Lower lobe of right lung (tissue), 2 donors: ENCODE measurements around the gene INHA. TPM values are rescaled to one million over a fixed set of nuclear protein-coding genes. Genes with fewer than 3 reads are reported as not detected.

Experiments
- ATAC-seq, 2 donors: fragments of 200-7000 bp; cut with Tn5 transposase; one replicate each; pipeline ENCODE4 v1.9.1; 2020 to 2022; ENCODE audit warnings: mild to moderate bottlenecking in 2 of 2, moderate library complexity in 2 of 2
- DNase-seq: peaks from one replicate; pipeline ENCODE4 v3.0.0-alpha.2; 2020
- H3K27ac ChIP-seq: fragments of 200-600 bp; one replicate; pipeline ENCODE4 v1.8.0; 2022
- H3K27me3 ChIP-seq: fragments of 200-600 bp; one replicate; pipeline ENCODE4 v1.8.0; 2022; ENCODE audit warnings: low read depth
- H3K36me3 ChIP-seq: fragments of 200-600 bp; one replicate; pipeline ENCODE4 v1.8.0; 2022; ENCODE audit warnings: mild to moderate bottlenecking
- H3K4me1 ChIP-seq: fragments of 200-600 bp; one replicate; pipeline ENCODE4 v1.8.0; 2022
- H3K4me3 ChIP-seq: fragments of 200-600 bp; one replicate; pipeline ENCODE4 v1.8.0; 2022; ENCODE audit warnings: mild to moderate bottlenecking
- H3K9me3 ChIP-seq: fragments of 200-600 bp; one replicate; pipeline ENCODE4 v1.8.0; 2022
- intact Hi-C: fragments of 100-400 bp; cut with DNase I; formaldehyde crosslinking; loops from one replicate; pipeline ENCODE4 v1.11.0; 2022
- total RNA-seq: library from RNA; stranded (reverse); fragmentation: NEBNext Ultra II Directional; extraction: Animal tissue kit (Norgen Biotek cat#: 25700); gene quantifications from one replicate; pipeline ENCODE4 v1.2.1, GENCODE V29; 2021
- TF ChIP-seq, protein P1 (sequence below): fragments of 200-600 bp; IDR thresholded peaks from one replicate; pipeline ENCODE4 v1.8.0; 2022; ENCODE audit warnings: antibody characterized with exemption, mild to moderate bottlenecking
- donor health status: DM: no; HTN: yes; CAD: no; lungs with severe emphysema.

Gene INHA
- total RNA-seq, 1 donor from 2014 or later: not detected

DNA sequence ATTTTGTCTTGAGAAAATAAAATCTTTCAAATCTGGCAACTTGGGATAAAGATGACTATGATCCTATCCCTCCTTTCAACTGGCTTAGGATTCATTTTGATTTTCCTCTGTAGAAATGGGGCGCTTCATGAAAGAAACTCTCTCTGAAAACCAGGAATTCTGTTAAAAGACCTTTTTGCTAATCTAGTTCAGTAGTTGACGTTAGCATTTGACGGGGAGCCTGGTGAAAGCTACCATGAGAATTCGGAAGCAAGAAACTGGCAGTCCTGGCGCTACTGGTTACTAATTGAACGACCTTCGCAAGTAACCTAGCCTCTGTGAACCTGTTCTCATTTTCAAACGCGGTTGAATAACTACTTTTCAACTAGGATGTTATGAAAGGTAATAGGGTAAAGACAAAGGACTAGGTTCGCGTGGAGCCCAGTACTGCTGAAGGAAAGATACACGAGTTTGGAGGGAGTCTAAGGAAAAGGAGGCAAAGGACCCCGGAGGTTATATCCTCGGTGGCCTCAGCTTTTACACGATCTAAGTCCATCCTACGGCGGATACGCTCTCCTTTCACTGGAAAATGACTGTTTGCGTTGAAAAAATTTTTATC, 24.9 kb downstream of the INHA start:
- H3K4me1 ChIP-seq: peaks cover 9% of the 10 kb centered on the region
- H3K9me3 ChIP-seq: no peaks in the 10 kb centered on the region
- peaks cover 14% of the 10 kb centered on the region for H3K36me3 ChIP-seq
- H3K27ac ChIP-seq: peak overlapping the region; percentile 89
- peak overlapping the region; percentile 70 for H3K4me3 ChIP-seq
- intact Hi-C loops: no loop called here
- ATAC-seq: peak in 1 of 2 donors; percentile 10
- no peak for DNase-seq
- H3K27me3 ChIP-seq: no peaks in the 10 kb centered on the region
- TF ChIP-seq, protein P1, sequence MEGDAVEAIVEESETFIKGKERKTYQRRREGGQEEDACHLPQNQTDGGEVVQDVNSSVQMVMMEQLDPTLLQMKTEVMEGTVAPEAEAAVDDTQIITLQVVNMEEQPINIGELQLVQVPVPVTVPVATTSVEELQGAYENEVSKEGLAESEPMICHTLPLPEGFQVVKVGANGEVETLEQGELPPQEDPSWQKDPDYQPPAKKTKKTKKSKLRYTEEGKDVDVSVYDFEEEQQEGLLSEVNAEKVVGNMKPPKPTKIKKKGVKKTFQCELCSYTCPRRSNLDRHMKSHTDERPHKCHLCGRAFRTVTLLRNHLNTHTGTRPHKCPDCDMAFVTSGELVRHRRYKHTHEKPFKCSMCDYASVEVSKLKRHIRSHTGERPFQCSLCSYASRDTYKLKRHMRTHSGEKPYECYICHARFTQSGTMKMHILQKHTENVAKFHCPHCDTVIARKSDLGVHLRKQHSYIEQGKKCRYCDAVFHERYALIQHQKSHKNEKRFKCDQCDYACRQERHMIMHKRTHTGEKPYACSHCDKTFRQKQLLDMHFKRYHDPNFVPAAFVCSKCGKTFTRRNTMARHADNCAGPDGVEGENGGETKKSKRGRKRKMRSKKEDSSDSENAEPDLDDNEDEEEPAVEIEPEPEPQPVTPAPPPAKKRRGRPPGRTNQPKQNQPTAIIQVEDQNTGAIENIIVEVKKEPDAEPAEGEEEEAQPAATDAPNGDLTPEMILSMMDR: no peak

DNA sequence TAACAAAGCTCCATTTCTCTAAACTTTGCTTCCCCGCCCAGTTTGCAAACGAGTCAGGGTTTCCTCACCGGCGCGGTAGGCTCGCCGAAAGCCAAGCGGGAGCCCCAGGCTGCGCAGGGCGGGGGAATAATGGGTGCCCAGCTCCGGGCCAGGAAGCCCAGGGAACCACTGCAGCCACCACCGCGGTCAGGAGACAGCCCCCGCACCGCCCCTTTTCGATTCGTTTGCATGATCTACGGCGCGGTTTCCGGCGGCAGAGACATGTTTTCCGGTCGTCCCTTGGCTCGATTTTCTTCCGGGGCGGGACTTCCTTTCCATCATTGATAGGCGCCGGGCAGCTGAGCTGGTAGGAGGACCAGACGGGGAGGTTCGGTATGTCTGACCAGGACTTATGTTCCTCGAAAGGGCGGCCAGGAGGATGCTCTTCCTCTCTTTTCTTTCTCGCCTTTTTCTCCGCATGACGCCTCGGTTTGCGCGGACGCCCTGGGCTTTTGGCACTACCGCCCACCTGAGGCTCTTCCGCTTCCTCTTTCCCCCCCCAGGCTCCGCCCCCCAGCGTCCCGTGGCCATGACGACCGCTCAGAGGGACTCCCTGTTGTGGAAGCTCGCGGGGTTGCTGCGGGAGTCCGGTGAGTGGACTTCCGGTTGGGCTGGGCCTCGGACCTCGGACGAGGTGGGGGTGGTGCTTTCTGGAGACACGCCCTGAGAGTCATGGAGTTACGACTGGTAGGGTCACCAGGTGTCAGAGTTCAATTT, 25.6 kb downstream of the INHA start, which contains the start of gene STK11IP:
TSS of gene STK11IP (plus strand) at position 306 of the 756 bp plus-strand sequence. CDS start at position 569, 263 bp downstream.
- DNase-seq (peak; percentile 97), ATAC-seq (peak; percentile 98 to 99)
- Histone ChIP-seq H3K4me1 (peaks cover 9% of the 10 kb centered on the region), H3K36me3 (peaks cover 21% of the 10 kb centered on the region), H3K27me3 (no peaks in the 10 kb centered on the region), H3K27ac (peak within 1 kb of the TSS; percentile 89), H3K9me3 (no peaks in the 10 kb centered on the region), H3K4me3 (peak within 1 kb of the TSS; percentile 70)
- intact Hi-C loops: no loop called here
- TF ChIP-seq, protein P1: no peak

DNA sequence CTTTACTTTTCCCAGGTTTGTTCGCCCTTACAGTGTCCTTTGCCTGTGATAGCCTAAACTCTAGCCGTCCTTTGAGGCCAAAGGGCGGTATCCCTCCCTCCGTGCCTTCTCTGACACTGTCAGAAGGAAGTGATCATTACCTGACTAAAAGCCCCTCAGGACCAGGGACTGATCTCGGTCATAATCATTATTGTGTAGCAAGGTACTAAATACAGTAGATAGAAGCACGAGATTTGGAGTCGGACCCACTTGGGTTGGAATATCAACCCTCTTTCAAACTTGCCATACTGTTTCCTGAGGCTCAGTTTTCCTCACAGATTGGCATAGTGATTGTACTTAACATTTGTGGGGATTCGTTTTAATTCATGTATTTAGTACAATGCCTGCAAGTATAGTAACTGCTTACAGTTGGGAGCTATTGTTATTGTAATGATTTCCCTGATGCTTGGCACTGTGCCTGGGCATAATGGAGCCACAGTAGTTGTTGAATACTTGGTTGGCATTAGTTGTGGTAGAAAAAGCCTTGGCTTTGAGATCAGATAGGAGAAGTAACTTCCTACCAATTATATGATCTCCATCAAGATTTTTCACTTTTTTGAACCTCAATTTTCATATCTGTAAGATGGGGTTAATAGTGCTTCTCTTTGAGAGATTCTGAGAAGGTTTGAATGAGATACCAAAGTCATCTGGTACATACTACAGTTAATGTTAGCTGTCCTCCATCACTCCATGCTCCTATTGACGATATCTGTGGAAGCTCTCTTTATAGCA, 26.4 kb downstream of the INHA start:
- no peak for DNase-seq
- no peaks in the 10 kb centered on the region for H3K9me3 ChIP-seq
- ATAC-seq: no peak
- H3K36me3 ChIP-seq: peaks cover 28% of the 10 kb centered on the region
- TF ChIP-seq, protein P1: no peak
- intact Hi-C loops: no loop called here
- H3K27me3 ChIP-seq: no peaks in the 10 kb centered on the region
- H3K4me1 ChIP-seq: peaks cover 9% of the 10 kb centered on the region
- peak overlapping the region; percentile 89 for H3K27ac ChIP-seq
- peak overlapping the region; percentile 70 for H3K4me3 ChIP-seq

DNA sequence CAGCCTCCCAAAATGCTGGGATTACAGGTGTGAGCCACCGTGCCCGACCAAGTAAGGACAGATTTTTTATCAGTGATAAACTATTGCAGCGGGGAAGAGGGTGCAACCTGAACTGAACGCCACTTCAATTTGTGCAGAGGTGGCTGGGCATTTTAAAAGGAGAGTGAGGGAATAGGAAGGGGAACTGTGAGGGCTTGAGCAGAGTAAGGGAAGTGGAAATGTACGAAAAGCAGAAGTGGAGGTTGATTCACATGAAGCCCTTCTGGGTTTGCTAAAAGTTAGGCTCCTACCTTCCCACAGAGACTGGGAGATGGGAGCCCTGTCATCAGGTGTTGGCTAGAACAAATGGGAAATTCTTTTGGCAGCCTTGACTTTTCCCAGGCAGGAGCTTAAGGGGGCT, 31.7 kb downstream of the INHA start:
- ATAC-seq: peak; percentile 40 to 47
- TF ChIP-seq, protein P1: no peak
- no peaks in the 10 kb centered on the region for H3K9me3 ChIP-seq
- DNase-seq: no peak
- H3K27me3 ChIP-seq: no peaks in the 10 kb centered on the region
- peaks cover 9% of the 10 kb centered on the region for H3K4me1 ChIP-seq
- no peak overlapping the region for H3K27ac ChIP-seq
- intact Hi-C loops: no loop called here
- H3K4me3 ChIP-seq: no peak overlapping the region
- H3K36me3 ChIP-seq: peaks cover 75% of the 10 kb centered on the region

DNA sequence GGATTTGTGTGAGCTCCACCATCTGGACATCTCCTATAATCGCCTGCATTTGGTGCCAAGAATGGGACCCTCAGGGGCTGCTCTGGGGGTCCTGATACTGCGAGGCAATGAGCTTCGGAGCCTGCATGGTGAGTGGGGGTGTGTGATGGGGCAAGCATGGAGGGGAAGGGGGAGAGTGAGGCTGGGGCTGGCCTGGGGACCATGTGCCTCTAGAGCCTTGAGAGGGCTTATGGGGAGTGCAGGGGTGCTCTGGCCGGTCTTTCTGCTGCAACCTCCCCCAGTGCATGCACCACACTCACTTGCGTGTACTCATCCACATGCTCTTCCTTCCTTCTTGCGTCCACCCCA, 33.5 kb downstream of the INHA start:
- Histone ChIP-seq H3K27me3 (no peaks in the 10 kb centered on the region), H3K9me3 (no peaks in the 10 kb centered on the region), H3K4me3 (no peak overlapping the region), H3K36me3 (peaks cover 93% of the 10 kb centered on the region), H3K27ac (no peak overlapping the region), H3K4me1 (peaks cover 6% of the 10 kb centered on the region)
- intact Hi-C loops: no loop called here
- TF ChIP-seq, protein P1: no peak
- ATAC-seq (no peak), DNase-seq (no peak)
